ENCODE measurements around the gene B3GAT3. TPM values are rescaled to one million over a fixed set of nuclear protein-coding genes. Genes with fewer than 3 reads are reported as not detected.
A peak's percentile ranks its signal among the peaks of the same experiment; 100 is the strongest.

B3GAT3 gene
- 50.6 TPM for total RNA-seq
- 66.2 TPM for polyA plus RNA-seq (ENCODE audit: insufficient read depth, low read depth, low replicate concordance)
- long read RNA-seq, donor 1, transcript B3GAT3-201 (5 exons, 1,641 nt) = major isoform, 24 of 30 reads
- long read RNA-seq, donor 1, partial matches to known transcripts = 5 of 30 reads
- long read RNA-seq, donor 1, other reads (novel, unspliced or antisense) = 0 of 30 reads
- long read RNA-seq, donor 2, transcript B3GAT3-201 (5 exons, 1,641 nt) = major isoform, 12 of 14 reads
- long read RNA-seq, donor 2, partial matches to known transcripts = 0 of 14 reads
- long read RNA-seq, donor 2, other reads (novel, unspliced or antisense) = 0 of 14 reads
- long read RNA-seq, donor 3, transcript B3GAT3-201 (5 exons, 1,641 nt) = major isoform, 15 of 21 reads
- long read RNA-seq, donor 3, partial matches to known transcripts = 5 of 21 reads
- long read RNA-seq, donor 3, other reads (novel, unspliced or antisense) = 0 of 21 reads
- long read RNA-seq, donor 4, transcript B3GAT3-201 (5 exons, 1,641 nt) = major isoform, 5 of 18 reads
- long read RNA-seq, donor 4, partial matches to known transcripts = 13 of 18 reads
- long read RNA-seq, donor 4, other reads (novel, unspliced or antisense) = 0 of 18 reads
- long read RNA-seq, donor 5, partial matches to known transcripts = 0 of 1 reads
- long read RNA-seq, donor 5, other reads (novel, unspliced or antisense) = 0 of 1 reads
- long read RNA-seq, donor 6, transcript B3GAT3-201 (5 exons, 1,641 nt) = major isoform, 18 of 19 reads
- long read RNA-seq, donor 6, partial matches to known transcripts = 0 of 19 reads
- long read RNA-seq, donor 6, other reads (novel, unspliced or antisense) = 0 of 19 reads
- long read RNA-seq, donor 7, transcript B3GAT3-201 (5 exons, 1,641 nt) = major isoform, 30 of 70 reads
- long read RNA-seq, donor 7, transcript B3GAT3-205 (5 exons, 1,120 nt) = minor isoform, 8 of 70 reads
- long read RNA-seq, donor 7, partial matches to known transcripts = 7 of 70 reads
- long read RNA-seq, donor 7, other reads (novel, unspliced or antisense) = 25 of 70 reads
- long read RNA-seq, donor 8, transcript B3GAT3-201 (5 exons, 1,641 nt) = major isoform, 8 of 8 reads
- long read RNA-seq, donor 8, partial matches to known transcripts = 0 of 8 reads
- long read RNA-seq, donor 8, other reads (novel, unspliced or antisense) = 0 of 8 reads
- long read RNA-seq, donor 9, transcript B3GAT3-201 (5 exons, 1,641 nt) = major isoform, 9 of 9 reads
- long read RNA-seq, donor 9, partial matches to known transcripts = 0 of 9 reads
- long read RNA-seq, donor 9, other reads (novel, unspliced or antisense) = 0 of 9 reads
- long read RNA-seq, donor 10, transcript B3GAT3-201 (5 exons, 1,641 nt) = major isoform, 8 of 20 reads
- long read RNA-seq, donor 10, partial matches to known transcripts = 11 of 20 reads
- long read RNA-seq, donor 10, other reads (novel, unspliced or antisense) = 0 of 20 reads

DNA sequence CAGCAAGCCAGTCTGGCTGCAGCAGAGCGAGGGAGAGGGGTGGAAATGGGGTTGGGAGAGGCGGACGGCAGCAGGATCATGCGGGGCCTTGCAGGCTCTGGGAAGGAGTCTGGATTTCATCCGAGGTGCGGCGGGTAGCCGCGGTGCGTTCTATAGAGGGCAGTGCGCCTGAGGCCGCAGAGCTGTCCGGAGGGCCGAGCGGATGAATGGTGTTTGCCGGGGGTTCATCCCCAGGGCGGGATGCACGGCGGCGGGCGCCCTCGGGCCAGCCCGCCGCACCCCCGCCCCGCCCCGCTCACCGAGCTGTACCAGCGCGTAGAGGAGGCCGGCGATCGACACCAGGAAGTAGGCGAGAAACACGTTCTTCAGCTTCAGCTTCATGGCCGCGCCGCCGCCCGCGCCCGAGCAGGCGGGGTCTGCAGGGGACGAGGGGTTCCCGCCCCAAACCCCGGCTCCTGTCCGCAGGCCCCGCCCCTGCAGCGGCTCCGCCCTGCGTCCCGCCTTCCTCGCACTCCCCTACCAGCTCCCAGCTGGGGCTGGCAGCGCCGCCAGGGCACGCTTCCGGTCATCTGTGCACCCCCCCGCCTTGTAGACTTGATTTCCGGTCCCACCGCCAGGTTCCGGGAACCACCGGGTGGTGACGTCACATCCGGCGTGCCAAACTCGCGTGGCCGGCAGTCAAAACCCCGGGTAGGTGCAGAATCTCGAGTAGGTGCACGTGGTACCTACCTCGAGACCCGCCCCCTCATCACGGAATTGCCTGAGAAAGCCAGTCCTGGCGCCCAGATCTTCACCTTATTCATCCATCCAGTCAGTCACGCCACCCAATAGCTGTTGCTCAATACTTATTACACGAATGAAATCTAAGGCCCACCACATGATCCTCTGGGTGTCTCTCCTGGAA lies at the start of gene B3GAT3:
TSS of gene B3GAT3 (minus strand) at position 420 of the 904 bp plus-strand sequence. CDS start at position 381, 39 bp downstream.
- FAIRE-seq (peak; percentile 6), DNase-seq (peak; percentile 98 to 100 (median 99))
- peak within 1 kb of the TSS; percentile 71 to 92 (median 85) for H3K4me3 ChIP-seq (ENCODE audit: low read length in 3 of 3)
- H3K4me1 ChIP-seq (ENCODE audit: control insufficient read depth in 2 of 3, insufficient read depth in 2 of 3, low read depth in 1 of 3, low read length in 3 of 3) = peaks cover 5 to 14% (median 7%) of the 10 kb centered on the region in 3 donors
- TF ChIP-seq, protein P1, sequence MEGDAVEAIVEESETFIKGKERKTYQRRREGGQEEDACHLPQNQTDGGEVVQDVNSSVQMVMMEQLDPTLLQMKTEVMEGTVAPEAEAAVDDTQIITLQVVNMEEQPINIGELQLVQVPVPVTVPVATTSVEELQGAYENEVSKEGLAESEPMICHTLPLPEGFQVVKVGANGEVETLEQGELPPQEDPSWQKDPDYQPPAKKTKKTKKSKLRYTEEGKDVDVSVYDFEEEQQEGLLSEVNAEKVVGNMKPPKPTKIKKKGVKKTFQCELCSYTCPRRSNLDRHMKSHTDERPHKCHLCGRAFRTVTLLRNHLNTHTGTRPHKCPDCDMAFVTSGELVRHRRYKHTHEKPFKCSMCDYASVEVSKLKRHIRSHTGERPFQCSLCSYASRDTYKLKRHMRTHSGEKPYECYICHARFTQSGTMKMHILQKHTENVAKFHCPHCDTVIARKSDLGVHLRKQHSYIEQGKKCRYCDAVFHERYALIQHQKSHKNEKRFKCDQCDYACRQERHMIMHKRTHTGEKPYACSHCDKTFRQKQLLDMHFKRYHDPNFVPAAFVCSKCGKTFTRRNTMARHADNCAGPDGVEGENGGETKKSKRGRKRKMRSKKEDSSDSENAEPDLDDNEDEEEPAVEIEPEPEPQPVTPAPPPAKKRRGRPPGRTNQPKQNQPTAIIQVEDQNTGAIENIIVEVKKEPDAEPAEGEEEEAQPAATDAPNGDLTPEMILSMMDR (IDR thresholded peaks at IDR 0.05; ENCODE audit: borderline replicate concordance, extremely low read depth, insufficient read depth) = peak; percentile 14
- H3K36me3 ChIP-seq (ENCODE audit: control insufficient read depth in 2 of 3, insufficient read depth in 3 of 3, low read length in 3 of 3) = peaks cover 6 to 21% (median 18%) of the 10 kb centered on the region in 3 donors
- H3K9me3 ChIP-seq (ENCODE audit: control insufficient read depth in 2 of 3, insufficient read depth in 1 of 3, low read length in 3 of 3) = no peaks in the 10 kb centered on the region
- no peaks in the 10 kb centered on the region for H3K27me3 ChIP-seq (ENCODE audit: control insufficient read depth, insufficient read depth, low read length)
- intact Hi-C loops (cut with DNase I) = no loop called here
- H3K27ac ChIP-seq (ENCODE audit: low read depth in 2 of 2, low read length in 2 of 2) = peak within 1 kb of the TSS; percentile 85 to 97
- peak within 1 kb of the TSS; percentile 60 to 84 (median 78) for H3K9ac ChIP-seq (ENCODE audit: low read length in 3 of 3)

DNA sequence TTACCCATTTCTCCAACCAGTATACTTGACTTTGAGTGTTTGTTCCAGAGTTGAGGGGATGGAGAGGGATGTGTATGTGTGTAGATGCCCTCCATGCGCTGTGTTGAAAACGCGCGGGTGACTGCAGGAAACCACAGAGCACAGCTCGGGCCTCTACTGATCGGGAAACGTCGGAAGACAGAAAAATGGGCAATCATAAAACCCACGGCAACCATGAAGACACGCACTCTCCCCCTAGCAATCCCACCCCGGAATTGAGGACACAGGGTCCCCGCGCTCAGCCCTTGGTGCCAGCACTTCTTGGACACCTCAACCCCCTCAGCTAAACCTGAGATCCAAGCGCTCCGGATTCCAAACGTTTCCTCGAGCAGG lies 49.4 kb upstream of the B3GAT3 start:
- Histone ChIP-seq H3K4me3 (ENCODE audit: low read length in 3 of 3) (peak overlapping the region; percentile 92 to 98 (median 94)), H3K9ac (ENCODE audit: low read length in 3 of 3) (peak overlapping the region; percentile 17 to 94 (median 73)), H3K4me1 (ENCODE audit: control insufficient read depth in 2 of 3, insufficient read depth in 2 of 3, low read depth in 1 of 3, low read length in 3 of 3) (peaks cover 2 to 18% (median 16%) of the 10 kb centered on the region in 3 donors), H3K9me3 (ENCODE audit: control insufficient read depth in 2 of 3, insufficient read depth in 1 of 3, low read length in 3 of 3) (no peaks in the 10 kb centered on the region), H3K36me3 (ENCODE audit: control insufficient read depth in 2 of 3, insufficient read depth in 3 of 3, low read length in 3 of 3) (peaks cover 0 to 2% (median 0%) of the 10 kb centered on the region in 3 donors), H3K27ac (ENCODE audit: low read depth in 2 of 2, low read length in 2 of 2) (peak overlapping the region; percentile 59 to 88), H3K27me3 (ENCODE audit: control insufficient read depth, insufficient read depth, low read length) (no peaks in the 10 kb centered on the region)
- DNase-seq = no peak
- FAIRE-seq = no peak
- intact Hi-C loops (cut with DNase I) = no loop called here
- TF ChIP-seq, protein P1 (IDR thresholded peaks at IDR 0.05; ENCODE audit: borderline replicate concordance, extremely low read depth, insufficient read depth) = no peak
